IMR-90 (cell line): Measurements from ENCODE around the gene PLXNA4. TPM values are rescaled to one million over a fixed set of nuclear protein-coding genes. Genes with fewer than 3 reads are reported as not detected.

ENCODE experiments used
- ATAC-seq: fragments of 200-7000 bp; cut with Tn5 transposase; 2 replicates; pipeline ENCODE4 v1.9.1; 2020; ENCODE audit warnings: low read depth, mild to moderate bottlenecking, moderate library complexity
- BruUV-seq: library from RNA; stranded (reverse); fragments of 400-500 nt; replicated peaks from 2 replicates; lab custom pipeline; 2021; lab: Mats Ljungman, UMichigan
- CTCF ChIA-PET: fragments of 300-600 bp; formaldehyde crosslinking; extraction: SDS; loops from one replicate; lab custom pipeline; 2021; ENCODE audit warnings: antibody characterized with exemption; lab: Yijun Ruan, JAX
- POLR2A ChIA-PET: fragments of 300-600 bp; sonication (Branson Sonifier 250); formaldehyde crosslinking; loops from one replicate; lab custom pipeline; 2022; ENCODE audit warnings: antibody characterized with exemption; ENCODE audit not compliant: unreplicated experiment; lab: Charles Lee
- DNase-seq: peaks from one replicate; pipeline ENCODE4 v3.0.0; 2013
- H2AFZ ChIP-seq: replicated peaks from 2 replicates; pipeline ENCODE3; 2013; ENCODE audit warnings: low read length, mild to moderate bottlenecking; ENCODE audit not compliant: poor library complexity
- H2AK5ac ChIP-seq: 2 replicates; pipeline ENCODE4 v1.6.1; 2013; ENCODE audit warnings: low read depth, low read length, inconsistent platforms
- H2AK9ac ChIP-seq: replicated peaks from 2 replicates; pipeline ENCODE3; 2013; ENCODE audit warnings: mild to moderate bottlenecking, low read depth, low read length, moderate library complexity; ENCODE audit not compliant: poor library complexity
- H2BK120ac ChIP-seq: 2 replicates; pipeline ENCODE4 v1.6.1; 2013; ENCODE audit warnings: low read depth, low read length, inconsistent platforms
- H2BK15ac ChIP-seq: 3 replicates; pipeline ENCODE4 v1.6.1; 2013; ENCODE audit warnings: low read depth, low read length, inconsistent platforms
- H2BK20ac ChIP-seq: 2 replicates; pipeline ENCODE4 v1.6.1; 2013; ENCODE audit warnings: low read depth, mild to moderate bottlenecking, inconsistent platforms, low read length, moderate library complexity
- H2BK5ac ChIP-seq: 2 replicates; pipeline ENCODE4 v1.6.1; 2013; ENCODE audit warnings: mild to moderate bottlenecking, low read depth, low read length, inconsistent platforms; ENCODE audit not compliant: poor library complexity, severe bottlenecking
- H3K14ac ChIP-seq: replicated peaks from 2 replicates; pipeline ENCODE4 v1.6.1; 2013; ENCODE audit warnings: low read depth, low read length, inconsistent platforms
- H3K18ac ChIP-seq: 2 replicates; pipeline ENCODE4 v1.6.1; 2013; ENCODE audit warnings: low read depth, low read length, control low read depth
- H3K23ac ChIP-seq: 2 replicates; pipeline ENCODE4 v1.6.1; 2013; ENCODE audit warnings: low read depth, low read length, inconsistent platforms
- H3K27ac ChIP-seq: 2 replicates; pipeline ENCODE4 v1.5.1; 2013; ENCODE audit warnings: mild to moderate bottlenecking, control low read depth, low read length; ENCODE audit not compliant: insufficient read depth
- H3K27me3 ChIP-seq: 2 replicates; pipeline ENCODE4 v1.6.1; 2013; ENCODE audit warnings: low read length; ENCODE audit not compliant: control insufficient read depth, insufficient read depth
- H3K36me3 ChIP-seq: 2 replicates; pipeline ENCODE4 v1.6.1; 2013; ENCODE audit warnings: low read length, mixed read lengths; ENCODE audit not compliant: control insufficient read depth, insufficient read depth
- H3K4ac ChIP-seq: 2 replicates; pipeline ENCODE4 v1.6.1; 2013; ENCODE audit warnings: low read depth, low read length, inconsistent platforms
- H3K4me1 ChIP-seq: 2 replicates; pipeline ENCODE4 v1.6.1; 2013; ENCODE audit warnings: low read length, mixed read lengths; ENCODE audit not compliant: control insufficient read depth, insufficient read depth
- H3K4me2 ChIP-seq: 2 replicates; pipeline ENCODE4 v1.6.1; 2013; ENCODE audit warnings: low read depth, mild to moderate bottlenecking, control low read depth, low read length, moderate library complexity
- H3K4me3 ChIP-seq: 2 replicates; pipeline ENCODE4 v1.5.1; 2013; ENCODE audit warnings: low read depth, mild to moderate bottlenecking, control low read depth, low read length, moderate library complexity; ENCODE audit not compliant: insufficient read depth
- H3K56ac ChIP-seq: 2 replicates; pipeline ENCODE4 v1.6.1; 2013; ENCODE audit warnings: low read length, inconsistent platforms; ENCODE audit not compliant: insufficient read depth; ENCODE audit errors: extremely low read depth
- H3K79me1 ChIP-seq, 2 experiments: 2 replicates each; pipeline ENCODE4 v1.6.1; 2013; ENCODE audit warnings: low read length in 2 of 2, inconsistent platforms in 1 of 2, low read depth in 1 of 2
- H3K9ac ChIP-seq: 2 replicates; pipeline ENCODE4 v1.6.1; 2013; ENCODE audit warnings: low read depth, low read length, control low read depth
- H3K9me1 ChIP-seq: 2 replicates; pipeline ENCODE4 v1.6.1; 2013; ENCODE audit warnings: low read length, inconsistent platforms; ENCODE audit not compliant: insufficient read depth
- H3K9me3 ChIP-seq: 2 replicates; pipeline ENCODE4 v1.6.1; 2013; ENCODE audit warnings: low read length; ENCODE audit not compliant: control insufficient read depth, insufficient read depth
- H4K20me1 ChIP-seq: 2 replicates; pipeline ENCODE4 v1.6.1; 2013; ENCODE audit warnings: low read length, inconsistent platforms; ENCODE audit not compliant: insufficient read depth
- H4K5ac ChIP-seq: 2 replicates; pipeline ENCODE4 v1.6.1; 2013; ENCODE audit warnings: mild to moderate bottlenecking, low read depth, low read length, control low read depth
- H4K8ac ChIP-seq, 2 experiments: 2 replicates each; pipeline ENCODE4 v1.6.1; 2013; ENCODE audit warnings: low read depth in 2 of 2, low read length in 2 of 2, control low read depth in 1 of 2, inconsistent platforms in 1 of 2
- H4K91ac ChIP-seq: 2 replicates; pipeline ENCODE4 v1.6.1; 2013; ENCODE audit warnings: low read depth, low read length, inconsistent platforms; ENCODE audit not compliant: insufficient read depth
- MAZ ChIP-seq: IDR thresholded peaks from 2 replicates; pipeline ENCODE4 v1.6.1; 2012; ENCODE audit warnings: low read depth, mild to moderate bottlenecking, low read length, improper control_type of control experiment, moderate library complexity, borderline replicate concordance
- NFE2L2 ChIP-seq: fragments of 150-350 bp; IDR thresholded peaks from 2 replicates; pipeline ENCODE4 v1.6.1; 2016; ENCODE audit warnings: low read depth, mild to moderate bottlenecking, low read length
- WGBS, 2 experiments: methylation state at CpG; one replicate each; pipeline versions ENCODE4 v1.1.5 to v1.1.7; 2013; ENCODE audit warnings: missing lambda C conversion rate in 2 of 2; ENCODE audit not compliant: insufficient read length in 1 of 2; ENCODE audit errors: extremely low coverage in 2 of 2; 5-methylcytosine and 5-hydroxymethylcytosine counted together
- dilution Hi-C: fragments of 300-500 bp; cut with HindIII; formaldehyde crosslinking; loops from one replicate; pipeline ENCODE4 v1.14.3; 2018; ENCODE audit warnings: low sequenced_read_pairs; ENCODE audit not compliant: unreplicated experiment
- in situ Hi-C: fragments of 300-500 bp; cut with MboI; formaldehyde crosslinking; loops from 3 replicates; pipeline ENCODE4 v1.14.3; 2019; ENCODE audit warnings: low sequenced_read_pairs, inconsistent platforms, mixed read lengths
- intact Hi-C: fragments of 100-400 bp; cut with micrococcal nuclease; formaldehyde crosslinking; loops from 2 replicates; pipeline ENCODE4 v1.10.0; 2022
- polyA plus RNA-seq, 3 experiments: library from polyadenylated mRNA; depleted of rRNA; stranded (reverse); fragments of >200 nt; gene quantifications; 2 replicates each; pipeline ENCODE4 v1.2.3, GENCODE V29; 2012; ENCODE audit warnings: low replicate concordance in 1 of 3
- total RNA-seq: library from RNA; depleted of rRNA; stranded (reverse); fragments of >200 nt; gene quantifications from 2 replicates; pipeline ENCODE4 v1.2.3, GENCODE V29; 2012

Gene PLXNA4
- total and polyA plus RNA-seq, 2 of the 4 experiments (the other 2 are of a cell fraction) = under 0.01 TPM

DNA sequence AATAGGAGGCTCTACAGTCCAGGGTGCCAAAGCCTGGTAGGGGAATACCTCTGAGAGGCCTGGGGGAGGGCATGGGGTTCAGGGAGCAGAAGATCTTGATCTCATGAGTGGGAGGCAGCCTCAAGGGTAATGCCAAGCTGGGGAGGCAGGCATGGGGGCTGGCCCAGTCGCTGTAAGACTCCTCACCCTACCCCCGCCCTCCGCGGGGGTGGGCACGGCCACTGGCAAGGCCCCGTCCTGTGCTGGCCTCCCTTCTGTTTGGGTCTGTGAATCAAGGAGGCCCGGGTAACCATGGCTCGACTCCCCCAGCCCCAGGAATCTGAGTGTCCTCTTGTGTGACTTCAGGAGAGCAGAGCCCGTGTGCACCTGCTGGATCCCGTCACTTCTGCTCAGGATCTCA, 473.9 kb downstream of the PLXNA4 start:
- intact Hi-C loops = no loop called here
- dilution Hi-C loops = no loop called here
- Histone ChIP-seq H3K9me3 (no peaks in the 10 kb centered on the region), H4K5ac (no peak overlapping the region), H3K4me3 (no peak overlapping the region), H2AFZ (no peak overlapping the region), H3K56ac (no peak overlapping the region), H2BK5ac (no peak overlapping the region), H3K23ac (no peak overlapping the region), H3K4me1 (no peaks in the 10 kb centered on the region), H3K14ac (no peak overlapping the region), H2BK120ac (no peak overlapping the region), H3K4me2 (no peak overlapping the region), H3K79me1 (no peaks in the 10 kb centered on the region), H2AK9ac (no peak overlapping the region), H3K27ac (no peak overlapping the region), H4K91ac (no peak overlapping the region), H4K20me1 (no peaks in the 10 kb centered on the region), H2BK20ac (no peak overlapping the region), H3K9ac (no peak overlapping the region), H2AK5ac (no peak overlapping the region), H3K9me1 (no peaks in the 10 kb centered on the region), H3K36me3 (no peaks in the 10 kb centered on the region), H3K18ac (no peak overlapping the region), H4K8ac (no peak overlapping the region), H2BK15ac (no peak overlapping the region), H3K4ac (no peak overlapping the region), H3K27me3 (peaks cover 1% of the 10 kb centered on the region; the same call in 1 of the 2 replicates)
- WGBS, 2 experiments = no CpG with 5 or more reads among the region's 10 CpGs
- no peak for DNase-seq
- ChIA-PET POLR2A (no interaction called here), CTCF (no interaction called here)
- TF ChIP-seq NFE2L2 (no peak), MAZ (no peak)
- ATAC-seq = no peak
- in situ Hi-C loops = no loop called here
- BruUV-seq = no TSS peak
